Psoas muscle (tissue), 8 donors: Measurements from ENCODE around the gene AMER2. TPM values are rescaled to one million over a fixed set of nuclear protein-coding genes. Genes with fewer than 3 reads are reported as not detected.

Experiments
- ATAC-seq, 4 donors: fragments of 200-7000 bp; cut with Tn5 transposase; one replicate each; pipeline ENCODE4 v1.9.1; 2020; ENCODE audit warnings: moderate library complexity in 3 of 4, mild to moderate bottlenecking in 2 of 4
- DNase-seq, 2 donors: peaks; one replicate each; pipeline ENCODE4 v3.0.0-alpha.2; 2020
- H3K27ac ChIP-seq: fragments of 200-600 bp; one replicate; pipeline ENCODE4 v1.8.0; 2022
- H3K27me3 ChIP-seq, 3 donors: fragments of 200-600 bp in 1 of 3; one replicate each; pipeline versions ENCODE4 v1.6.1 to v1.8.0; 2013 to 2022; ENCODE audit warnings: low read length in 2 of 3, mild to moderate bottlenecking in 2 of 3, moderate library complexity in 1 of 3; ENCODE audit not compliant: insufficient read depth in 3 of 3
- H3K36me3 ChIP-seq, 2 donors: fragments of 200-600 bp in 1 of 2; one replicate each; pipeline versions ENCODE4 v1.6.1 to v1.8.0; 2013 to 2022; ENCODE audit warnings: low read depth in 1 of 2, mild to moderate bottlenecking in 1 of 2, moderate library complexity in 1 of 2; ENCODE audit not compliant: insufficient read depth in 1 of 2
- H3K4me1 ChIP-seq: fragments of 200-600 bp; one replicate; pipeline ENCODE4 v1.8.0; 2022
- H3K4me3 ChIP-seq: fragments of 200-600 bp; one replicate; pipeline ENCODE4 v1.8.0; 2022; ENCODE audit warnings: mild to moderate bottlenecking
- H3K9me3 ChIP-seq: fragments of 200-600 bp; one replicate; pipeline ENCODE4 v1.8.0; 2022
- CTCF ChIP-seq: fragments of 200-600 bp; IDR thresholded peaks from one replicate; pipeline ENCODE4 v1.8.0; 2022; ENCODE audit warnings: antibody characterized with exemption
- WGBS, 3 donors: extraction: QIAGEN DNeasy Blood & Tissue Kit; methylation state at CpG; one replicate each; pipeline versions ENCODE4 v1.1.6 to v1.1.7; 2013; 5-methylcytosine and 5-hydroxymethylcytosine counted together
- intact Hi-C, 2 donors: fragments of 100-400 bp; cut with DNase I; formaldehyde crosslinking; loops; one replicate each; pipeline versions ENCODE4 v1.11.0 to v1.14.2; 2022
- polyA plus RNA-seq, 3 donors: library from polyadenylated mRNA; stranded (reverse); fragments of 200-250 nt; gene quantifications; one replicate each; pipeline ENCODE4 v1.2.3, GENCODE V29; 2013
- total RNA-seq, 4 donors: library from RNA; stranded (reverse); fragmentation: NEBNext Ultra II Directional in 2 of 4; extraction: Animal tissue kit (Norgen Biotek cat#: 25700) in 2 of 4; gene quantifications; one replicate each; pipeline versions ENCODE4 v1.2.1 to v1.2.4, GENCODE V29; 2021 to 2023
- donor health status: healthy with polysubstance abuse.
- donor health status: DM: no; HTN: no; CAD: no; lungs with moderate emphysema.
- donor health status: Bipolar disorder and iron deficiency.
- donor health status: healthy.
- donor health status: DM: yes; HTN: yes; CAD: no.
- donor health status: DM: no; HTN: no; CAD: no.
- donor health status: DM: no; HTN: no; CAD: no.
- donor health status: DM: yes; HTN: yes; CAD: no.

AMER2 gene
- total and polyA plus RNA-seq, 7 donors, result 0.01 to 0.08 (median 0.04) TPM; not detected in 4

- no peak overlapping the region for H3K4me3 ChIP-seq
- WGBS, 3 donors, result 73 to 74% (median 73%) methylated on average over 12 of the region's 12 CpGs
- no peaks in the 10 kb centered on the region for H3K4me1 ChIP-seq
- H3K36me3 ChIP-seq, result no peaks in the 10 kb centered on the region
- no peak for ATAC-seq
- H3K27me3 ChIP-seq, result peaks cover 0 to 50% (median 20%) of the 10 kb centered on the region in 3 donors
- H3K9me3 ChIP-seq, result no peaks in the 10 kb centered on the region
- no peak for DNase-seq
- no peak for TF ChIP-seq CTCF
- intact Hi-C loops, result no loop called here
- H3K27ac ChIP-seq, result no peak overlapping the region
These were observed 2.7 kb downstream of the AMER2 start for GRCh38 chr13:25169356-25169755.

GRCh38 chr13:25168790-25169189, 3.3 kb downstream of the AMER2 start:
- Histone ChIP-seq H3K4me1 (no peaks in the 10 kb centered on the region), H3K9me3 (no peaks in the 10 kb centered on the region), H3K36me3 (no peaks in the 10 kb centered on the region), H3K27me3 (peaks cover 0 to 50% (median 20%) of the 10 kb centered on the region in 3 donors), H3K27ac (no peak overlapping the region), H3K4me3 (no peak overlapping the region)
- ATAC-seq, result no peak
- DNase-seq, result no peak
- intact Hi-C loops, result no loop called here
- WGBS, 3 donors, result 35 to 40% (median 38%) methylated on average over 3 of the region's 3 CpGs
- TF ChIP-seq CTCF, result no peak

DNA sequence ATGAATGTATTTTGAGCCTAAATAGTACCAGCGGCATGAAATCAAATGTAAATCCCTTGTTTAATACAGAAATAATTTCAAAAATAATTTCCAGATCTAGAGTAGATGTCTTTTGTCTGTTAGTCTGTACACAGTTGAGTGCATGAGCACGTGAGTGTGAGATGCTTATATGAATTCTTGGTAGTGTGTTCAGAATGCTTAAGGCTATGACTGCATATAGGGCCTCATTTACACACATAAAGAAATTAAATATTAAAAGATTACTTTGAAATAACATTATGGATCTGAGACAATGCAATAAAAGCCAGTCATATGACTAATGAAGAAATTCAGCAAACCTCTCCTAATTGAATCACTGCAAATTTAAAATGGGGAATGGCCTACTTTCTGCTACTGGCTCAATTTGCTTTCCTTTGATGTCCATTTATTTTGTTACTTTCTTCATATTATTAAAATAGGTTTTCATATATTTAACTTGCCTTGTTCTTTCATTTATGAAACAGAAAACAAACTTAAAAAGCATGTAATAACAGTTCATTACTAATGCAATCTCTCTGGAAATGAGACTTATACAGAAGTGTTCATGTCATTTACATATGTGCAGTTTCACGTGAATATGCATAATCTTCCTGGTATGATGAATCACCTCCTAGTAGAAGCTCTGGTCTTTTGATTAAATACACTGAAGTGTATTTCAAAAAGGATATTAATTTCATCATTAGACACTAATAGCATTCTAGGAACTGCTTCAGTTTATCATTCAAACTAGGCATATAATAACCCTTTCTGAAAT, 4.5 kb downstream of the AMER2 start:
- no peak overlapping the region for H3K27ac ChIP-seq
- no peak for ATAC-seq
- no peaks in the 10 kb centered on the region for H3K4me1 ChIP-seq
- peaks cover 0 to 38% (median 20%) of the 10 kb centered on the region in 3 donors for H3K27me3 ChIP-seq
- H3K36me3 ChIP-seq, result no peaks in the 10 kb centered on the region
- no peak for TF ChIP-seq CTCF
- WGBS, 3 donors, result 84 to 94% (median 86%) methylated on average over 3 of the region's 3 CpGs
- intact Hi-C loops, result no loop called here
- DNase-seq, result no peak
- H3K9me3 ChIP-seq, result no peaks in the 10 kb centered on the region
- no peak overlapping the region for H3K4me3 ChIP-seq

DNA sequence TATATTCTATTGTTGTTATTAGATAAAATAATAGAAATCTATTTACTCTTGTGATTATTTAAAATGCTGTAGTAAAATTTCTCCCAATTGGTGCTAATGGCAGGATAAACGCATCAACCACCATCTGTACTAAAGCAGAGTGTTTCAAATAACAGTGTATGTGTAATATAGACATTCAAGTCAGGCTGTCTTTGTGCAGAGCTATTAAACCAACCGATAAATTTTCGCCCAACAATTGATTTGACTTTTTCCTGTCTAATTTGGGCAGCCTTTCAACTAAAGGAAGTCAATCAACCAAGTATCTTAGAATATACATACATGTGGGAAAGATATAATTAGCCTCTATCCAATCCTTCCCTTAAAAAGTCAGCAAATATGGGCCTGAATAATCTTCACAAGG, 5.8 kb downstream of the AMER2 start:
- no peak overlapping the region for H3K27ac ChIP-seq
- intact Hi-C loops, result no loop called here
- no peaks in the 10 kb centered on the region for H3K36me3 ChIP-seq
- no peaks in the 10 kb centered on the region for H3K9me3 ChIP-seq
- TF ChIP-seq CTCF, result no peak
- DNase-seq (no peak), ATAC-seq (no peak)
- WGBS, 3 donors, result 79 to 83% (median 82%) methylated on average over 3 of the region's 3 CpGs
- peaks cover 0 to 26% (median 14%) of the 10 kb centered on the region in 3 donors for H3K27me3 ChIP-seq
- H3K4me3 ChIP-seq, result no peak overlapping the region
- no peaks in the 10 kb centered on the region for H3K4me1 ChIP-seq
